GM19025 (cell line): ENCODE results near the gene KDM3A.

ENCODE experiments used
- ATAC-seq: cut with Tn5 transposase; IDR thresholded peaks from one replicate; pipeline ENCODE4 v1.9.1; 2021; ENCODE audit warnings: mild to moderate bottlenecking, low read depth, moderate library complexity; ENCODE audit not compliant: unreplicated experiment

The KDM3A gene

GRCh38 chr2:86429335-86429734 lies 11.8 kb upstream of the KDM3A start:
- no peak for ATAC-seq

GRCh38 chr2:86430368-86430767 lies 10.8 kb upstream of the KDM3A start:
- ATAC-seq = no peak

GRCh38 chr2:86433137-86433536 lies 8.0 kb upstream of the KDM3A start:
- no peak for ATAC-seq

- no peak for ATAC-seq
Observed at GRCh38 chr2:86434290-86434689, 6.9 kb upstream of the KDM3A start.

GRCh38 chr2:86435531-86435930 lies 5.6 kb upstream of the KDM3A start:
- ATAC-seq = no peak

- ATAC-seq = no peak
Observed at GRCh38 chr2:86436328-86436727, 4.8 kb upstream of the KDM3A start.

- no peak for ATAC-seq
Observed at GRCh38 chr2:86439879-86440630, 1.1 kb upstream of the KDM3A start.

GRCh38 chr2:86441392-86441881 lies 266 bp downstream of the KDM3A start:
- ATAC-seq = peak; percentile 14

GRCh38 chr2:86441882-86442641 lies 891 bp downstream of the KDM3A start:
- ATAC-seq = peak; percentile 1

GRCh38 chr2:86442642-86443005 lies 1.5 kb downstream of the KDM3A start:
- ATAC-seq = peak; percentile 63

- ATAC-seq = no peak
Observed at GRCh38 chr2:86443631-86444350, 2.6 kb downstream of the KDM3A start.

GRCh38 chr2:86445436-86445835 lies 4.3 kb downstream of the KDM3A start:
- ATAC-seq = no peak

- ATAC-seq = no peak
Observed at GRCh38 chr2:86446060-86446459, 4.9 kb downstream of the KDM3A start.

- ATAC-seq = no peak
Observed at GRCh38 chr2:86453836-86454235, 12.7 kb downstream of the KDM3A start.

GRCh38 chr2:86454238-86454637 lies 13.1 kb downstream of the KDM3A start:
- no peak for ATAC-seq

GRCh38 chr2:86455181-86455580 lies 14.0 kb downstream of the KDM3A start:
- no peak for ATAC-seq

GRCh38 chr2:86461042-86461743 lies 20.0 kb downstream of the KDM3A start:
- ATAC-seq = no peak

- ATAC-seq = no peak
Observed at GRCh38 chr2:86464652-86465051, 23.5 kb downstream of the KDM3A start.

- ATAC-seq = no peak
Observed at GRCh38 chr2:86466306-86466705, 25.1 kb downstream of the KDM3A start.

GRCh38 chr2:86468162-86469033 lies 27.2 kb downstream of the KDM3A start:
- no peak for ATAC-seq
